Stimulated activated CD8-positive, alpha-beta memory T cell treated with anti-CD3 and anti-CD28 coated beads, Interleukin-4, amount 100 ng/mL, for 24 hours (primary cell): Measurements from ENCODE around the gene GUCY2D.
A peak's percentile ranks its signal among the peaks of the same experiment; 100 is the strongest.
"Not testable (repeated sequence)": the region's sequence is repeated elsewhere in the genome, so short reads cannot be mapped to it uniquely, and the experiment has no call there.

ENCODE experiments used
- DNase-seq: peaks from one replicate; pipeline ENCODE4 v3.0.0-alpha.2; 2020; ENCODE audit warnings: low read depth

GUCY2D gene

GRCh38 chr17:8001976-8002720 lies at the start of gene GUCY2D:
TSS of gene GUCY2D (plus strand) at chr17:8002615. CDS start at chr17:8003048, 433 bp downstream.
- no peak for DNase-seq

DNA sequence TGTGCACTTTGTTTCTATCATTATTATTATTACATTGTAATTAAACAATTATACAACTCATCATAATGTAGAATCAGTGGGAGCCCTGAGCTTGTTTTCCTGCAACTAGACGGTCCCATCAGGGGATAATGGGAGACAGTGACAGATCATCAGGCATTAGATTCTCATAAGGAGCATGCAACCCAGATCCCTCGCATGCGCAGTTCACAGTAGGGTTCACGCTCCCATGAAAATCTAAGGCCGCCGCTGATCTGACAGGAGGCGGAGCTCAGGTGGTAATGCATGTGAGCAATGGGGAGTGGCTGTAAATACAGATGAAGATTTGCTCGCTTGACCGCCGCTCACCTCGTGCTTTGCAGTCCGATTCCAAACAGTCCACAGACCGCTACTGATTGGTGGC lies 49.1 kb upstream of the GUCY2D start:
- not testable (repeated sequence) for DNase-seq

DNA sequence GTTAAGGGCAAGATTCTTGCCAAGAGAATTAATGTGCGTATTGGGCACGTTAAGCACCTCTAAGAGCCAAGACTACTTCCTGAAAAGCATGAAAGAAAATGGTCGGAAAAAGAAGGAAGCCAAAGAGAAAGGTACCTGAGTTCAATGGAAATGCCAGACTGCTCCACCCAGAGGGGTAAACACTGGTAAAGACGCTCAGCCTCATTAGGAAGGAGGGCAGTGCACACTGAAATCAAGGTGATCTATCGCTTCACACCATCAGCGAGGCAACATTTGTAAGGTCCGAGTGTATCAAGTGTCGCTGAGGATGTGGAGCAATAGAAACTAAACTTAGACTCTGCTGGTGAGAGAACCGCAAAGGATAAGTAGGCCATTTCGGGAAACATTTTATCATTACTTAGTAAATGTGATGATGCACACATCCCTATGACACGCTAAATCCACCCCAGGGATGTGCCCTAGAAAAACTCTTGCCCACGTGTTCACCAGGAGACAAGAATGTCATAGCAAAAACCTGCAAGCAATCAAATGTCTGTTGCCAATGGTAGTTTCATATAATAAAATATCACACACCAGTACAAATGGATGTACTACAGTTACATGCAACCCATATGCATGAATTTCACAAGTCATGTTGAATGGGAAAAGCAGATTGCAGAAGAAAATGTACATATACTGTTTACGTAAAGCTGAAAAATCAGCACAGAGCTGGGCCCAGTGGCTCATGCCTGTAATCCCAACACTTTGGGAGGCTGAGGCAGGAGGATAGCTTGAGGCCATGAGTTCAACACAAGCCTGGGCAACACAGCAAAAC lies 46.8 kb upstream of the GUCY2D start:
- DNase-seq, result no peak

DNA sequence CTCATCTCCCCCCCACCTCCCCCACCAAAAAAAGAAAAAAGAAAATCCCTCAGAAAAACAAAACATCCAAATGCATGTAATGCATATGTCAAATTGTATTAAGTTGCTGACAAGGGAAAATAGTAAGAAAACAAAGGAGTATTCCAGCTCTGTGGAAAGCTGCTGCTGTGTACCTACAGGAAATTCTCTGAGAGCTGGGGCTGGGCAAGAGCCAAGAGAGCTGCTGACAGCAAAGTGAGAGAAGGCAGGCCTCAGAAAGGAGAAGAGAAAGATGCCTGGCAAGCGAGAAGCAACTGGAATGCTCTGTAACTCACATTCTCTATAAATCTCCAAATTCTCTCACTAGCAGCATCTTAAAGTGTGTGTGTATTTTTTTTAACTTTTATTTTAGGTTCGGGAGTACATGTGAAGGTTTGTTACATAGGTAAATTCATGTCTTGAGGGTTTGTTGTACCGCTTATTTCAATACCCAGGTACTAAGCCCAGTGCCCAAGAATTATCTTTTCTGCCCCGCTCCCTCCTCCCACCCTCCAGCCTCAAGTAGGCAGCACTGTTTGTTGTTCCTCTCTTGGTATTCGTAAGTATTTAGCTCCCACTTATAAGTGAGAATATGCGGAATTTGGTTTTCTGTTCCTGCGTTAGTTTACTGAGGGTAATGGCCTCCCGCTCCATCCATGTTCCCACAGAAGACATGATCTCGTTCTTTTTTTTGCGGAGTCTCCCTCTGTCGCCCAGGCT lies 46.0 kb upstream of the GUCY2D start:
- DNase-seq, result no peak

DNA sequence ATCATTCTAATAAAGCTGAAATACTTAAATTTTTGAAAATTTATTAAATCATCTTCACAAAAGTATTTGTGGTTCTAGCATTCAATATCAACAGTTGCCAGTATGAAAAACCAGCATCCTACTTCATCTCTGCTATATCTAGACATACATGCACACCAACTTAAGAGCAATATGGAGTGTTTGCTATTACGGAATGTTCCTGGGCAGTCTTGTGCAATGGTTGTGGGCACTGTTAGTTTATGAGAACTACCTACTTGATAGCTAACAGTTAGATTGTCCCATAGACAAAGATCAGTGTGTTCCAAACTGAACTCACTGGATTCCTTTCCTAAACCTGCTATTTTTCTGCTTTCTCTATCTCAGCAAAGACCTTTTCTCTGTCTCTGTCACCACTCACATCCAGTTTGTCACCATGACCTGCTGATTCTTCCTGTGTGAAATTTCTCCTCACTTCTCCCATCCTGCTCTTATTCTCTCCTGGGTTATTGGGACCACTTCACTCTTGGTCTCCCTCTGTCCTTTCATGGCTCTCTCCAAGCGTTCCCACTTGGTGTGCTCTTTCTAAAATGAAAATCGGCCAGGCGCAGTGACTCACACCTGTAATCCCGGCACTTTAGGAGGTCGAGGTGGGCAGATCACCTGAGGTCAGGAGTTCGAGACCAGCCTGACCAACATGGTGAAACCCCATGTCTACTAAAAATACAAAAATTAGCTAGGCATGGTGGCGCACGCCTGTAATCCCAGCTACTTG lies 42.7 kb upstream of the GUCY2D start:
- no peak for DNase-seq

DNA sequence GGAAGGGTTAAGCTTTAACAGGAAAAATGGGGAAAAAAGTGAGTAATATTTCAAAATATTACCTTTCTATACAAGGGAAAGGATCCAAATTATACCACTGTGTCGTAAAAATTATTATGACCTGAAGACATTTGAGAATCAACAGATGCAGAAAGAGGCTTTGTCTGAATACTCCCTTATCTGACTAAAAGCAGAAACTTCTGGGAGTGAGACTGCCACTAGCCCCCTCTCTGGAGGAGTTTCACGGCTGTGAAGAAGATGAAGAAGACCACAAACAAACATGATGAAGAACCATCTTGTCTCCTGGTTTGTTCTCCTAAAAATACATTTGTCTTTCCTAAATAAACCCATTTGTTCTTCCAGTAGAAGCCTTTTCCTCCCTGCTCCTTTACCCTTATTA lies 41.0 kb upstream of the GUCY2D start:
- no peak for DNase-seq

DNA sequence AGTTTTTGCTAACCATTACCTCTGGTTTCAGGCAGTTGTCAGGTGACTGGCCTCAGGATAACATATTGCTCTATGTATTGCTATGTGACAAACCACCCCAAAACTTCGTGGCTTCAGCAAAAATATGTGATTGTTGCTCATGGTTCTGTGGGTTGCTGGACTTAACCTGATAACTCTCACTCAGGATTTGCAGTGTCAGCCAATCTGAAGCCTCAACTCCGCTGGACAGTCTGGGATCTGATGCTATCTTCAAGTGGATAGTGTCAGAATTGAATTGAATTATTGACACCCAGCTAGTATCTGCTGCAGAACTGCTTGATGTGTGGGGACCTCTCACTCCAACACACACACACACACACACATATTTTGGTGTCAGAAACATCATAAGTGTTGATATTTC lies 34.7 kb upstream of the GUCY2D start:
- no peak for DNase-seq

DNA sequence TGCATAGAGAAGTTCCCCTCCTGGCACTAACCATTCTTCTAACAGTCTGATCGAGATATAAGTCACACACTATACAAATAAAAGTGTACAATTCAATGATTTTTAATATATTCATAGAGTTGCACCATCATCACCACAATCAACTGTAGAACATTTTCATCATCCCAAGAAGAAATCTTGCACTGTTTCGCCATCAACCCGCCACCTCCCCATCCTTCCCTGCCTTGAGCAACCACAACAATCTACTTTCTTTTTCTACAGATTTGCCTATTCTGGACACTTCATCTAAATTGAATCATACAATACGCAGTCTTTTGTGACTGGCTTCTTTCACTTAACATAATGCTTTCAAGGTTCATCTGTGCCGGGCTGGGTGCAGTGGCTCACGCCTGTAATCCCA lies 33.0 kb upstream of the GUCY2D start:
- DNase-seq, result no peak

DNA sequence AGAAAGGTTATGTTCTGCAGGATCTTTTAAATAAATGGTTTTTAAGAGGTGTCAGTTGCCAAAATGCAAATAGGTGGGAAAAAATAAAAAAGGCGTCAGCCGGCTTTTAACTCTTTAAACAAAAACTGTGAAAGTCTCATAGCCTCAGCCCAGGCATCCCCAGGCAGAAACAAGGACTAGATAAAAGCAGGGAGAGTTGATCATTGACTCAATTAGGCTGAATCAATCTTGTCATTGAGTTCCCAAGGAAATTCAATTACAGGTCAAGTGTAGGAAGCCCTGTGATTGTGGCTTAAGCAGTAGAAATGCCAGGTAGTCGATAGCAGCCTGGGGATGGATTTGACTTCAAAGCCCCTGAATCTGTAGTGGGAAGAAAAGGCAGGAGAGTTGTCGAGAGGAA lies 30.8 kb upstream of the GUCY2D start:
- DNase-seq, result no peak

- DNase-seq, result no peak
Observed at GRCh38 chr17:7972131-7972785, 30.2 kb upstream of the GUCY2D start.

- DNase-seq, result no peak
Observed at GRCh38 chr17:7974638-7975131, 27.7 kb upstream of the GUCY2D start.

DNA sequence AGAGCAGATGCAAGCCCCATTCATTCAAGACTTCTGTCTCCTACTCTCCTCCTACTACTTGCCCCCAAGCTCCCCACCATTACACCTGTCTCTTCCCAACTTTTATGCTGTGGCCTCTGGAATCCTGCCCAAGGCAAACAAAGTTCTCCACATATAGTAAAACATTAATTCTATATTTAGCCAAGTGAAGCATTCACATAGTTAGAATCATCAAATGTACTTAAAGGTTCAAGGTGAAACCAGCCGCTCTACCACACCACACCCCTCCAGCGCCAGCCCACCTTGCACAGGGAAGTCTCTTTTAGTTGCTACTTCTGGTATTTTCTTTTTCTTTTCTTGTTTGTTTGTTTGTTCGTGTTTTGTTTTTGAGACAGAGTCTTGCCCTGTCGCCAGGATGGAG lies 25.4 kb upstream of the GUCY2D start:
- DNase-seq, result no peak

DNA sequence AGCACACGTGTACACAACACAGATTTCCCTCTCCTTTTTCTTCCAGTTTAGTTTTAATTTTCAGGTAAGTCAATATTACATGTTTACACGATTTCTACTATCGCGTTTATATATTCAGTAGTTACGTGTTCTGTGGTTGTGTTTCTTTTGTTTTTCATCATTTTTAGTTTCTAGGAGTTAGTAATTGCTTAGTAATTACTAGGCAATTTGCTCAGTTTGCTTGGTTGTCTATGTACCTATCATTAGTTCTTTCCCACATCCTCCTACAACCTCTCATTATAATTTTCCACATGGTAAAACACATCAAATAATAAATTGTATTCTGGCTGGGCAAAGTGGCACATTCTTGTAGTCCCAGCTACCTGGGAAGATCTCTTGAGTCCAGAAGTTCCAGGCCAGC lies 24.6 kb upstream of the GUCY2D start:
- DNase-seq, result no peak

DNA sequence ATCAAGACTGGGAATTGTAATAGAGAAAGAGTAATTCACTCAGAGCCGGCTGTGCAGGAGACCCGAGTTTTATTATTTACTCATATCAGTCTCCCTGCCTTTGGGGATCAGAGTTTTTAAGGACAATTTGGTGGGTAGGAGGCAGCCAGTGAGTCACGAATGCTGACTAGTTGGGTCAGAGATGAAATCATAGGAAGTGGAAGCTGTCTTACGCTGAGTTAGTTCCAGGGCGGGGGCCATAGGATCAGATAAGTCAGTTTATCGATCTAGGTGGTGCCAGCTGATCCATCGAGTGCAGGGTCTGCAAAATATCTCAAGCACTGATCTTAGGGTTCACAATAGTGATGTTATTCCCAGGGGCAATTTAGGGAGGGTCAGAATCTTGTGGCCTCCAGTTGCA lies 20.2 kb upstream of the GUCY2D start:
- no peak for DNase-seq

DNA sequence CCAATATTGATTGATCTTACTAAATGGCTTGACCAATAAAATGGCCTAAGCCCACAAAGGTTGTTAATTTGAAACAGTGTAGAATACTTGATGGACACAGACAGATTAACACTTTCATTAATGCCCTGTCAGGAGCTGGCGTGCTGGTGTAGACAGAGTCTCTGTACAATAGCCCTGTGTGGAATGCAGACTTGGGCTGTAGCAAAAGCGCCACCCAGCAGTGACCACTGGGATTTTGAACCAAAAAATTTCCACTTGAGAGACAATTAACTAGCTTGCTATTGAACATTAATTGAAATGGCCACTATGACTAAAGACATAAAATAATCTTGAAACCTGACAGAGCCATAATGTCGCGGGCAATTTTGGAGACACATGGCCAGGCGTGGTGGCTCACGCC lies 19.7 kb upstream of the GUCY2D start:
- DNase-seq, result no peak

DNA sequence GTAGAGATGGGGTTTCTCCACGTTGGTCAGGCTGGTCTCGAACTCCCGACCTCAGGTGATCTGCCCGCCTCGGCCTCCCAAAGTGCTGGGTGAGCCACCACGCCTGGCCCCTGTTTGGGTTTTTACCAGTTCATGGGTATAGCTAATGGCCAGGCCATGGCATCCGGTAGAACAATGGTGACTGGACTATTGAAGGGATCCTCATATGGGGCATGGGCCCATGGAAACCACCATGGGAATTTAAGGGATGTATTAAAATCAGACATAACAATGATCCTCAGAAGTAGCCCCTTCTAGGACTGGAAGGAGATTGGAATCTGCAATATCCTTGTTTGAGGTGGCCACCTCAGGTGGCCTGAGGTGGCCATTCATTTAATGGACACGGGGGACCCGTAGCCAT lies 17.5 kb upstream of the GUCY2D start:
- DNase-seq, result no peak

GRCh38 chr17:7987112-7987893 lies 15.1 kb upstream of the GUCY2D start:
- DNase-seq, result no peak

DNA sequence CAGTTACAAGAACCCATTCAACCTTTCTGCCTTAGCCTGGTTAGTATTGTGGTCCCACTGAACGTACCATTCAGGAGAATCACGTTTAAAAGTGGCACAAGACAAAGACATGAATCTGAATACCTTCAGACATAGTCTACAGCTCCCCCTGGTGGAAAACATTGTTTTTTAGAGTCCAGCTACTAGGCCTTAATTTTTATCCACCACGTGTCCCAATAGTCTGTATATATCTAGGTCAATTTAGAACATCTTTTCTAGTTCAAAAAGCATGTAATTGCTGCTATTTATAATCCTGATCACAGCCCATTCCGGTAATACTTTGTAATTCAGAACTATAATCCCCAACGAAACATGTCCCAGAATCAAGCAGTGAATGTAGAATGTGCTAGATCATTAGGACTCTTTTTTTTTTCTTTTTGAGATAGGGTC lies 13.7 kb upstream of the GUCY2D start:
- DNase-seq, result no peak

DNA sequence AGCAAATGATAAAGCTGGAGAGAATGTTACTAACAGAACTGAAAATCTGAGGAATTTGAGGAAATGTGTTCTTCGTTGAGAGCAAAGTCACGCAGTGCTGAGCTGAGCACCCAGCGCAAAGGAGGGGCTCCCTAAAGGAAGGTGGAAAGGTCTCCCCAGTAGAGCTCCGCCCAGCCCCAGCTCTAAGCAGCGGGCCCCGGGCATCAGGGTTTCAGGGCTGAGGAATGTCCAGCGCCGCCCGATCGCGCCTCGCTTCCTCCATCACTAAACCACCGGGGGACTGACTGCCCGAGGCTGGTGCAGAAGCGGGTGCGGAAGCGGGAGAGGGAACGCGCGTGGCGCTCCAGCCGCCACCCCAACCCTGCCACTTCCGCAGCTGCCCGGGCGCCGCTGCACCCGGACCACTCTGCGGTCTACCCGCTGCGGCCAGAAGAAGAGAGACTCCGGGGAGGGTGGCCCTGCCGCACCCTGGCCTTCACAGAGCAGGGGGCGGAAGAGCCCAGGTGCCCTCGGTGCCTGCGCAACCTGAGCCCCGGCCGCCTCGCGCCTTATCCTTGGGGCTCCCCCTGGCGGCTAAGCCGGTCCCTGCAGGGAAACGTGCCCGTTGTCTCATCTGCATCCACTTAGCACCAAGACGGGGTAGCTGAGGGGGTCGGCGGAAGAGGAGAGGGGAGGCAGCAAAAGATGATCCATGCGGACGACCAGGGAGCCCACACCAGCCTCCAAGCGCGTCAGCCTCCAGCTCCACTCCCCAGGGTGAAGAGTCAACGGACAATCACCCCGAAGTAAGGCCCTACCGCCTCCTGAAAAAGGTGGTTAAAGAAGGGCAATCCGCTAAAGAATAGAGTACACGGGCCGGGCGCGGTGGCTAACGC lies 12.4 kb upstream of the GUCY2D start:
- DNase-seq, result peak; percentile 90

DNA sequence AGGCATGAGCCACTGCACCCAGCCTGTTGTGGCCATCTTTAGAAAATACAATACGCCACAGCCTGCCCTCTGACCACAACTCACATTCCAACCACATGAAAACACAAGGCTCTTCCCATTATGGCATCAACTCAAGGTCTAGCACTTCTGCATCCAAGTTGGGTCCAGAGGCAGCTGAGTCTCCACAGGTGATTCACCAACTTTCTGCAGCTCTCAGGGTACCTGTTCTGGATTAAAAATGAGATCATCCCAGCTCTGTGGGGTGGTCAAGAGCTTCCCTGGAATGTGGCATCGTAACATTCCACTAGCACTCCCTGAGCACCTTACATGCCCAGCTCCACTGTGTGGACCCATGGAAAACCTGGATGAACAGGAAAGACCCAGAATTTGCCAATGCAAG lies 9.9 kb upstream of the GUCY2D start:
- DNase-seq, result no peak
